K562 (cell line): ENCODE results near the gene ITSN2. TPM values are rescaled to one million over a fixed set of nuclear protein-coding genes. Genes with fewer than 3 reads are reported as not detected.
"Not testable (repeated sequence)": the region's sequence is repeated elsewhere in the genome, so short reads cannot be mapped to it uniquely, and the experiment has no call there.

Source experiments
- ATAC-seq: fragments of 200-7000 bp; cut with Tn5 transposase; 3 replicates; pipeline ENCODE4 v1.9.1; 2020; ENCODE audit warnings: moderate library complexity
- BruUV-seq: library from RNA; stranded (reverse); fragments of 400-500 nt; replicated peaks from 2 replicates; lab custom pipeline; 2021; lab: Mats Ljungman, UMichigan
- CTCF ChIA-PET: fragments of 300-600 bp; formaldehyde crosslinking; extraction: SDS; loops from one replicate; lab custom pipeline; 2021; ENCODE audit warnings: low intra/inter-chr PET ratio; lab: Yijun Ruan, JAX
- POLR2A ChIA-PET: fragments of 300-600, 350-650 bp; sonication (Branson Sonifier 250); formaldehyde crosslinking; extraction: SDS; loops from one replicate; lab custom pipeline; 2021; ENCODE audit warnings: antibody characterized with exemption, inconsistent platforms; lab: Yijun Ruan, JAX
- DNase-seq, 4 experiments: peaks; one replicate each; pipeline versions ENCODE4 v3.0.0 to v3.0.0-alpha.2; 2011 to 2018; ENCODE audit warnings: low spot score in 3 of 4, mixed read lengths in 3 of 4; ENCODE audit errors: extremely low read depth in 1 of 4
- FAIRE-seq: peaks from 2 replicates; lab custom pipeline; 2011; peaks lifted over from hg19 to GRCh38; lab: Jason Lieb, UNC
- H2AFZ ChIP-seq: 2 replicates; pipeline ENCODE4 v1.6.0; 2011; ENCODE audit warnings: low read depth, low read length, control low read depth, inconsistent platforms
- H3K27ac ChIP-seq: fragments of 200-600 bp; 3 replicates; pipeline ENCODE4 v1.8.0; 2011; ENCODE audit warnings: low read depth, mild to moderate bottlenecking, control low read depth, inconsistent platforms, low read length, moderate library complexity, mixed read lengths; ENCODE audit errors: extremely low read depth
- H3K27me3 ChIP-seq, 2 experiments: fragments of 300-600 bp in 1 of 2; 2 replicates in 1 of 2; 3 replicates in 1 of 2; pipeline versions ENCODE4 v1.6.0 to v1.8.0; 2011; ENCODE audit warnings: inconsistent platforms in 2 of 2, low read length in 2 of 2, mild to moderate bottlenecking in 1 of 2, mixed read lengths in 1 of 2, moderate library complexity in 1 of 2; ENCODE audit not compliant: control insufficient read depth in 2 of 2, insufficient read depth in 2 of 2
- H3K36me3 ChIP-seq: fragments of 300-600 bp; 3 replicates; pipeline ENCODE4 v1.8.0; 2011; ENCODE audit warnings: mild to moderate bottlenecking, low read length, inconsistent platforms; ENCODE audit not compliant: control insufficient read depth, insufficient read depth
- H3K4me1 ChIP-seq, 2 experiments: fragments of 200-600 bp in 1 of 2; replicated peaks in 1 of 2; 2 replicates in 1 of 2; 3 replicates in 1 of 2; pipeline versions ENCODE4 v1.5.1 to v1.8.0; 2011; ENCODE audit warnings: inconsistent platforms in 2 of 2, low read length in 2 of 2, mild to moderate bottlenecking in 1 of 2, mixed read lengths in 1 of 2, moderate library complexity in 1 of 2; ENCODE audit not compliant: control insufficient read depth in 2 of 2, insufficient read depth in 2 of 2
- H3K4me2 ChIP-seq: 2 replicates; pipeline ENCODE4 v1.6.1; 2011; ENCODE audit warnings: low read length, control low read depth, inconsistent platforms, mixed read lengths; ENCODE audit not compliant: insufficient read depth
- H3K4me3 ChIP-seq: fragments of 200-600 bp; sonication (generic), shearing (Covaris generic); 2 replicates; pipeline ENCODE4 v1.5.1; 2016; ENCODE audit warnings: control low read depth, inconsistent platforms
- H3K79me2 ChIP-seq: fragments of 200-600 bp; 3 replicates; pipeline ENCODE4 v1.8.0; 2011; ENCODE audit warnings: low read length, inconsistent platforms; ENCODE audit not compliant: control insufficient read depth, insufficient read depth
- H3K9ac ChIP-seq, 2 experiments: 2 replicates each; pipeline versions ENCODE4 v1.6.0 to v1.6.1; 2011; ENCODE audit warnings: low read depth in 2 of 2, low read length in 2 of 2, control low read depth in 1 of 2, inconsistent platforms in 1 of 2, mild to moderate bottlenecking in 1 of 2, mixed read lengths in 1 of 2; ENCODE audit not compliant: insufficient read depth in 1 of 2
- H3K9me1 ChIP-seq: one replicate; pipeline ENCODE4 v1.6.0; 2011; ENCODE audit warnings: inconsistent platforms, mild to moderate bottlenecking, low read length, moderate library complexity; ENCODE audit not compliant: control insufficient read depth, insufficient read depth
- H3K9me3 ChIP-seq: replicated peaks from 2 replicates; pipeline ENCODE4 v1.5.1; 2011; ENCODE audit warnings: low read depth, low read length, inconsistent platforms; ENCODE audit not compliant: control insufficient read depth, insufficient read depth
- H4K20me1 ChIP-seq: replicated peaks from 2 replicates; pipeline ENCODE4 v1.6.1; 2011; ENCODE audit warnings: low read length, inconsistent platforms, mixed read lengths; ENCODE audit not compliant: control insufficient read depth, insufficient read depth
- ARID3B ChIP-seq: fragments of 250-450 bp; sonication (Bioruptor Pico); IDR thresholded peaks from 2 replicates; pipeline ENCODE4 v1.4.0; 2020; ENCODE audit warnings: borderline replicate concordance
- E2F1 ChIP-seq: sonication (generic); formaldehyde crosslinking; IDR thresholded peaks from 2 replicates; pipeline ENCODE4 v1.8.1; 2023; ENCODE audit warnings: mild to moderate bottlenecking, missing genetic modification reagents, moderate library complexity
- FOS ChIP-seq: IDR thresholded peaks from 3 replicates; pipeline ENCODE4 v1.6.1; 2011; ENCODE audit not compliant: insufficient read length; ENCODE audit errors: extremely low read depth
- GMEB1 ChIP-seq: fragments of 250-450 bp; sonication (Bioruptor Pico); IDR thresholded peaks from 2 replicates; pipeline ENCODE4 v1.4.0; 2020; ENCODE audit warnings: mild to moderate bottlenecking
- GTF2A2 ChIP-seq: IDR thresholded peaks from 2 replicates; pipeline ENCODE4 v1.6.1; 2016; ENCODE audit warnings: mild to moderate bottlenecking, missing genetic modification characterization, missing compliant biosample characterization
- HDAC8 ChIP-seq: fragments of 450-650 bp; IDR thresholded peaks from 2 replicates; pipeline ENCODE4 v1.6.1; 2016; ENCODE audit warnings: mild to moderate bottlenecking, missing genetic modification characterization, moderate library complexity, missing compliant biosample characterization
- HMG20B ChIP-seq: fragments of 250-450 bp; sonication (Bioruptor Pico); IDR thresholded peaks from 2 replicates; pipeline ENCODE4 v1.5.0; 2021; ENCODE audit warnings: mild to moderate bottlenecking
- NR4A1 ChIP-seq, 2 experiments: fragments of 250-450 bp in 1 of 2; fragments of 450-650 bp in 1 of 2; sonication (Bioruptor Pico) in 1 of 2; IDR thresholded peaks; 2 replicates each; pipeline versions ENCODE4 v1.4.0 to v1.6.1; 2016 to 2020; ENCODE audit warnings: mild to moderate bottlenecking in 2 of 2, missing compliant biosample characterization in 1 of 2, missing genetic modification characterization in 1 of 2, moderate library complexity in 1 of 2
- POLR2B ChIP-seq: fragments of 450-650 bp; IDR thresholded peaks from 2 replicates; pipeline ENCODE4 v1.6.1; 2018; ENCODE audit warnings: low read depth; ENCODE audit not compliant: partially characterized antibody
- RBFOX2 ChIP-seq: fragments of 200-400 bp; formaldehyde crosslinking; IDR thresholded peaks from 2 replicates; pipeline ENCODE4 v1.6.1; 2017; ENCODE audit warnings: low read depth, mild to moderate bottlenecking, low read length, moderate library complexity
- SNRNP70 ChIP-seq: fragments of 200-400 bp; formaldehyde crosslinking; optimal IDR thresholded peaks from 2 replicates; pipeline ENCODE3; 2017; ENCODE audit warnings: low read depth, low read length
- ZNF592 ChIP-seq: fragments of 450-650 bp; IDR thresholded peaks from 2 replicates; pipeline ENCODE4 v1.6.1; 2017; ENCODE audit warnings: antibody characterized with exemption, mild to moderate bottlenecking
- WGBS: fragments of 100-300 bp; shearing (Covaris generic); methylation state at CpG from one replicate; pipeline ENCODE4 v1.1.6; 2016; ENCODE audit warnings: low coverage, mixed read lengths; ENCODE audit not compliant: insufficient coverage; ENCODE audit errors: missing lambda C conversion rate; 5-methylcytosine and 5-hydroxymethylcytosine counted together
- in situ Hi-C: fragments of 300-500 bp; cut with MboI; formaldehyde crosslinking; loops from 4 replicates; pipeline ENCODE4 v1.15.0; 2018; ENCODE audit warnings: inconsistent platforms, mixed read lengths
- intact Hi-C: fragments of 100-400 bp; cut with micrococcal nuclease; formaldehyde crosslinking; loops from 2 replicates; pipeline ENCODE4 v1.14.2; 2022
- polyA plus RNA-seq, 8 experiments: library from polyadenylated mRNA; depleted of rRNA in 4 of 8; stranded (reverse) in 5 of 8; unstranded in 3 of 8; fragments of >200 nt; fragmentation: Nextera tagmentation in 2 of 8; fragmentation: Illumina TruSeq in 1 of 8; extraction: Ambion mirVana in 2 of 8; extraction: Trizol in 1 of 8; gene quantifications; 2 replicates each; pipeline versions ENCODE4 v1.2.1 to v1.2.3, GENCODE V29; 2011 to 2014; ENCODE audit warnings: inconsistent platforms in 1 of 8, missing spikeins in 1 of 8
- total RNA-seq, 7 experiments: library from RNA; depleted of rRNA in 6 of 7; stranded (reverse); fragments of >200 nt in 6 of 7; fragmentation: Illumina TruSeq in 2 of 7; extraction: Trizol in 2 of 7; gene quantifications; 2 replicates each; pipeline versions ENCODE4 v1.2.1 to v1.2.3, GENCODE V29; 2011 to 2021; ENCODE audit warnings: low replicate concordance in 1 of 7

ITSN2 gene
- total and polyA plus RNA-seq, 9 of the 15 experiments (the other 6 are each of a cell fraction or from before 2014, with no cell fraction given): 6.6 to 19.9 (median 15.2) TPM

GRCh38 chr2:24409171-24409570 lies 48.8 kb upstream of the ITSN2 start (continued):
- TF ChIP-seq ZNF592: no peak
- no peak for TF ChIP-seq NR4A1 (CRISPR knock-in tag; IDR thresholded peaks at IDR 0.05)
- TF ChIP-seq NR4A1 (tag; IDR thresholded peaks at IDR 0.05): no peak
- TF ChIP-seq POLR2B: no peak
- no peak for TF ChIP-seq E2F1 (CRISPR knock-in tag)
- no peak for TF ChIP-seq HDAC8 (tag)
- TF ChIP-seq GTF2A2: no peak
- TF ChIP-seq RBFOX2: no peak
- no peak for TF ChIP-seq ARID3B (CRISPR knock-in tag)
- no peak for TF ChIP-seq FOS
- TF ChIP-seq GMEB1 (CRISPR knock-in tag): no peak
- TF ChIP-seq SNRNP70: no peak
- TF ChIP-seq HMG20B (CRISPR knock-in tag): no peak

- H3K27ac ChIP-seq, H2AFZ ChIP-seq, H3K9me1 ChIP-seq, H3K36me3 ChIP-seq, H4K20me1 ChIP-seq, H3K9ac ChIP-seq, DNase-seq, FAIRE-seq, intact Hi-C loops, H3K4me2 ChIP-seq, H3K4me3 ChIP-seq, H3K27me3 ChIP-seq, BruUV-seq, H3K4me1 ChIP-seq, H3K79me2 ChIP-seq, H3K9me3 ChIP-seq, ATAC-seq: not testable (repeated sequence)
- CTCF ChIA-PET: interaction anchor here (2.3 kb wide), 1 partner anchor 419 kb away, joined by 32 read pairs; no protein-coding TSS in a partner anchor
- in situ Hi-C loops: loop anchor here (5.0 to 25.0 kb wide), 3 partner anchors 379 to 716 kb away; partner anchors contain the start of genes CENPO and PTRHD1
- WGBS: 12% methylated on average over 8 of the region's 8 CpGs
- POLR2A ChIA-PET: interaction anchor here (0.9 kb wide), 1 partner anchor 401 kb away, joined by 3 read pairs; no protein-coding TSS in a partner anchor
These were observed 48.4 kb upstream of the ITSN2 start for GRCh38 chr2:24408704-24409103.
